ENCODE measurements around the gene MAML3.

GRCh38 chr4:139815778-139816601 lies 338.0 kb downstream of the MAML3 start:
- TF ChIP-seq, protein P1, sequence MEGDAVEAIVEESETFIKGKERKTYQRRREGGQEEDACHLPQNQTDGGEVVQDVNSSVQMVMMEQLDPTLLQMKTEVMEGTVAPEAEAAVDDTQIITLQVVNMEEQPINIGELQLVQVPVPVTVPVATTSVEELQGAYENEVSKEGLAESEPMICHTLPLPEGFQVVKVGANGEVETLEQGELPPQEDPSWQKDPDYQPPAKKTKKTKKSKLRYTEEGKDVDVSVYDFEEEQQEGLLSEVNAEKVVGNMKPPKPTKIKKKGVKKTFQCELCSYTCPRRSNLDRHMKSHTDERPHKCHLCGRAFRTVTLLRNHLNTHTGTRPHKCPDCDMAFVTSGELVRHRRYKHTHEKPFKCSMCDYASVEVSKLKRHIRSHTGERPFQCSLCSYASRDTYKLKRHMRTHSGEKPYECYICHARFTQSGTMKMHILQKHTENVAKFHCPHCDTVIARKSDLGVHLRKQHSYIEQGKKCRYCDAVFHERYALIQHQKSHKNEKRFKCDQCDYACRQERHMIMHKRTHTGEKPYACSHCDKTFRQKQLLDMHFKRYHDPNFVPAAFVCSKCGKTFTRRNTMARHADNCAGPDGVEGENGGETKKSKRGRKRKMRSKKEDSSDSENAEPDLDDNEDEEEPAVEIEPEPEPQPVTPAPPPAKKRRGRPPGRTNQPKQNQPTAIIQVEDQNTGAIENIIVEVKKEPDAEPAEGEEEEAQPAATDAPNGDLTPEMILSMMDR (IDR thresholded peaks at IDR 0.05; ENCODE audit: insufficient read depth, low read depth, low read length) = no peak
- TF ChIP-seq EZH2 (IDR thresholded peaks at IDR 0.05; ENCODE audit: insufficient read depth, low read length) = no peak

Measured in astrocyte (in vitro differentiated cells and primary cell).